Lower leg skin (tissue), 4 donors: ENCODE measurements around the gene TMEM198. TPM values are rescaled to one million over a fixed set of nuclear protein-coding genes. Genes with fewer than 3 reads are reported as not detected.

Source experiments
- DNase-seq, 2 donors: peaks; one replicate each; pipeline ENCODE4 v3.0.0-alpha.2; 2019; ENCODE audit warnings: low spot score in 2 of 2
- H3K4me3 ChIP-seq: fragments of 200-600 bp; sonication (generic); 2 replicates; pipeline ENCODE4 v1.5.1; 2017; ENCODE audit warnings: mild to moderate bottlenecking, low read depth; ENCODE audit not compliant: poor library complexity, severe bottlenecking
- CTCF ChIP-seq, 3 donors: fragments of 450-650 bp; IDR thresholded peaks; one replicate each; pipeline ENCODE4 v1.5.1; 2016; ENCODE audit warnings: antibody characterized with exemption in 3 of 3, mild to moderate bottlenecking in 3 of 3, moderate library complexity in 2 of 3
- POLR2A ChIP-seq, 2 donors: fragments of 450-650 bp; IDR thresholded peaks; one replicate each; pipeline ENCODE4 v1.6.1; 2016 to 2017; ENCODE audit warnings: antibody characterized with exemption in 2 of 2, mild to moderate bottlenecking in 1 of 2, moderate library complexity in 1 of 2
- WGBS, 2 donors: methylation state at CpG; one replicate each; pipeline ENCODE4 v1.1.5; 2018; 5-methylcytosine and 5-hydroxymethylcytosine counted together
- intact Hi-C: fragments of 100-400 bp; cut with DNase I; formaldehyde crosslinking; loops from one replicate; pipeline ENCODE4 v1.15.0; 2023; ENCODE audit warnings: low total_unique reads
- total RNA-seq, 4 donors: library from RNA; depleted of rRNA; stranded (reverse); fragments of >200 nt; gene quantifications; one replicate each; pipeline ENCODE4 v1.1.0, GENCODE V29; 2016

The TMEM198 gene
- total RNA-seq, 4 donors from 2014 or later = 0.17 to 2.1 (median 1.0) TPM

GRCh38 chr2:219555956-219556355, 12.1 kb downstream of the TMEM198 start:
- no peak overlapping the region for H3K4me3 ChIP-seq
- TF ChIP-seq POLR2A (IDR thresholded peaks at IDR 0.05) (no peak), CTCF (IDR thresholded peaks at IDR 0.05) (no peak)
- intact Hi-C loops = loop anchor here (10.0 kb wide), 1 partner anchor 79 kb away; no protein-coding TSS in a partner anchor
- no peak for DNase-seq
- WGBS, 2 donors = 95 to 97% methylated on average over 15 to 20 of the region's 20 CpGs

- WGBS, 2 donors = 93% methylated on average over 15 to 19 of the region's 19 CpGs
- H3K4me3 ChIP-seq = no peak overlapping the region
- intact Hi-C loops = loop anchor here (10.0 kb wide), 1 partner anchor 78 kb away; no protein-coding TSS in a partner anchor
- TF ChIP-seq CTCF (IDR thresholded peaks at IDR 0.05) (no peak), POLR2A (IDR thresholded peaks at IDR 0.05) (no peak)
- DNase-seq = no peak
Measured at GRCh38 chr2:219556413-219556812, 12.6 kb downstream of the TMEM198 start.

- intact Hi-C loops = loop anchor here (10.0 kb wide), 1 partner anchor 77 kb away; no protein-coding TSS in a partner anchor
- no peak for DNase-seq
- 93 to 94% methylated on average over 21 of the region's 21 CpGs for WGBS, 2 donors
Measured at GRCh38 chr2:219557320-219557719, 13.5 kb downstream of the TMEM198 start.

GRCh38 chr2:219557791-219558785, 14.3 kb downstream of the TMEM198 start:
- no peak overlapping the region for H3K4me3 ChIP-seq
- intact Hi-C loops = loop anchor here (10.0 kb wide), 1 partner anchor 77 kb away; no protein-coding TSS in a partner anchor
- no peak for TF ChIP-seq CTCF (IDR thresholded peaks at IDR 0.05)
- no peak for TF ChIP-seq POLR2A (IDR thresholded peaks at IDR 0.05)
- DNase-seq = no peak
- 92 to 98% methylated on average over 8 to 10 of the region's 25 CpGs for WGBS, 2 donors

More at GRCh38 chr2:219557320-219557719, 13.5 kb downstream of the TMEM198 start:
- TF ChIP-seq POLR2A (IDR thresholded peaks at IDR 0.05) = no peak
- no peak for TF ChIP-seq CTCF (IDR thresholded peaks at IDR 0.05)
- no peak overlapping the region for H3K4me3 ChIP-seq

- TF ChIP-seq POLR2A (IDR thresholded peaks at IDR 0.05) (no peak), CTCF (IDR thresholded peaks at IDR 0.05) (no peak)
- no peak for DNase-seq
- WGBS, 2 donors = 88 to 89% methylated on average over 20 of the region's 20 CpGs
- intact Hi-C loops = loop anchor here (10.0 kb wide), 1 partner anchor 75 kb away; no protein-coding TSS in a partner anchor
- no peak overlapping the region for H3K4me3 ChIP-seq
Measured at GRCh38 chr2:219559156-219559915, 15.5 kb downstream of the TMEM198 start.
